ENCODE measurements around the gene RAD54L. TPM values are rescaled to one million over a fixed set of nuclear protein-coding genes. Genes with fewer than 3 reads are reported as not detected.
A peak's percentile ranks its signal among the peaks of the same experiment; 100 is the strongest.

The RAD54L gene
- 1.7 TPM for total RNA-seq
- polyA plus RNA-seq (ENCODE audit: insufficient read depth, low read depth, low replicate concordance): 1.2 TPM
- long read RNA-seq, donor 1, partial matches to known transcripts: 0 of 1 reads
- long read RNA-seq, donor 1, other reads (novel, unspliced or antisense): 0 of 1 reads
- long read RNA-seq, donor 2, partial matches to known transcripts: 58 of 59 reads
- long read RNA-seq, donor 2, other reads (novel, unspliced or antisense): 0 of 59 reads
- long read RNA-seq, donor 3, partial matches to known transcripts: 91 of 91 reads
- long read RNA-seq, donor 3, other reads (novel, unspliced or antisense): 0 of 91 reads
- long read RNA-seq, donor 4, partial matches to known transcripts: 0 of 2 reads
- long read RNA-seq, donor 4, other reads (novel, unspliced or antisense): 0 of 2 reads
- long read RNA-seq, donor 5, partial matches to known transcripts: 0 of 1 reads
- long read RNA-seq, donor 5, other reads (novel, unspliced or antisense): 0 of 1 reads
- long read RNA-seq, donor 6: 0 reads
- long read RNA-seq, donor 7, partial matches to known transcripts: 1 of 2 reads
- long read RNA-seq, donor 7, other reads (novel, unspliced or antisense): 1 of 2 reads
- long read RNA-seq, donor 8, partial matches to known transcripts: 0 of 2 reads
- long read RNA-seq, donor 8, other reads (novel, unspliced or antisense): 0 of 2 reads
- long read RNA-seq, donor 9: 0 reads
- long read RNA-seq, donor 10, partial matches to known transcripts: 66 of 73 reads
- long read RNA-seq, donor 10, other reads (novel, unspliced or antisense): 6 of 73 reads

DNA sequence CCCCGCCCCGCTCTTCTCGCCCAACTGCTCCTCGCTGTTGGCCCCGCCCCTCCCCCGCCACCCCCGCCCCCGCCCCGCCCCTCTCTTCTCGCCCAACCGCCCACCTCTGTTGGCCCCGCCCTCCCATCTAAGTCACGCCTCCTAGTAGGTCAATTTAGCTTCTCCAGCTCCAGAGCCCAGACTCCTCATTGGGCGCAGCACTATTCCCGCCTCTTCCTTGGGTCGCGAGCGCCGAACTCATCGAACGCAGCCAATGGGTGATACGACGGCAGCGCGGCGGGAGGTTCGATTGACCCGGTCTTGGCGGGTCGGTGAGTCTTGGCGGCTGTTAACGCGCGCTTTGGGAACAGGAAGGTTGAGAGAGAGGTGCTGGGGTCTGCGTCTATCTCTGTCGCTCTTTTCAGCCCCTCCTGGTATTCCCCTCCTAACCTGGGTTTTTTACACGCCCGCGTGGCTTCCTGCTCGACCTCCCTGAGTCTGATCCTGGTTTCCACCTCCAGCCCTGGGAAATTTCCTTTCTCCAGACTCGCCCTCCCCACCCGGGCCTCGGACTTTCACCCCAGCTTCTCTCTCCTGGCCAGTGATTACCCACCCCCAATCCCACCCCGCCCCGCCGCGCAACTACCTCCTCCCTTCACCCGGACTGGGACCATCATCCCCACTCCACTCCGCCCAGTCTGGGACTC, at the start of gene RAD54L:
Gene RAD54L, plus strand, starts transcription at position 328 of the 686 bp plus-strand sequence. CDS start 643 bp downstream, outside the sequence.
- no peaks in the 10 kb centered on the region for H3K9me3 ChIP-seq (ENCODE audit: control insufficient read depth in 2 of 3, insufficient read depth in 1 of 3, low read length in 3 of 3)
- H3K36me3 ChIP-seq (ENCODE audit: control insufficient read depth in 2 of 3, insufficient read depth in 3 of 3, low read length in 3 of 3): no peaks in the 10 kb centered on the region
- peak within 1 kb of the TSS; percentile 54 to 88 (median 84) for H3K9ac ChIP-seq (ENCODE audit: low read length in 3 of 3)
- intact Hi-C loops (cut with DNase I): no loop called here
- TF ChIP-seq CTCF (IDR thresholded peaks at IDR 0.05; ENCODE audit: borderline replicate concordance, extremely low read depth, insufficient read depth): no peak
- FAIRE-seq: peak; percentile 50
- peak within 1 kb of the TSS; percentile 87 to 95 (median 95) for H3K4me3 ChIP-seq (ENCODE audit: low read length in 3 of 3)
- peaks cover 0 to 7% (median 0%) of the 10 kb centered on the region in 3 donors for H3K4me1 ChIP-seq (ENCODE audit: control insufficient read depth in 2 of 3, insufficient read depth in 2 of 3, low read depth in 1 of 3, low read length in 3 of 3)
- peak in 4 of 5 donors; percentile 99 for DNase-seq
- no peaks in the 10 kb centered on the region for H3K27me3 ChIP-seq (ENCODE audit: control insufficient read depth, insufficient read depth, low read length)
- H3K27ac ChIP-seq (ENCODE audit: low read depth in 2 of 2, low read length in 2 of 2): peak within 1 kb of the TSS; percentile 57 to 70

- H3K9ac ChIP-seq (ENCODE audit: low read length in 3 of 3): peak within 1 kb of the TSS; percentile 88 to 99 (median 93)
- H3K27me3 ChIP-seq (ENCODE audit: control insufficient read depth, insufficient read depth, low read length): no peaks in the 10 kb centered on the region
- H3K4me1 ChIP-seq (ENCODE audit: control insufficient read depth in 2 of 3, insufficient read depth in 2 of 3, low read depth in 1 of 3, low read length in 3 of 3): peaks cover 0 to 23% (median 10%) of the 10 kb centered on the region in 3 donors
- TF ChIP-seq CTCF (IDR thresholded peaks at IDR 0.05; ENCODE audit: borderline replicate concordance, extremely low read depth, insufficient read depth): peak; percentile 7
- DNase-seq: peak; percentile 71 to 88 (median 81)
- H3K9me3 ChIP-seq (ENCODE audit: control insufficient read depth in 2 of 3, insufficient read depth in 1 of 3, low read length in 3 of 3): no peaks in the 10 kb centered on the region
- peaks cover 0 to 14% (median 7%) of the 10 kb centered on the region in 3 donors for H3K36me3 ChIP-seq (ENCODE audit: control insufficient read depth in 2 of 3, insufficient read depth in 3 of 3, low read length in 3 of 3)
- H3K27ac ChIP-seq (ENCODE audit: low read depth in 2 of 2, low read length in 2 of 2): peak within 1 kb of the TSS; percentile 74 to 83
- intact Hi-C loops (cut with DNase I): no loop called here
- FAIRE-seq: no peak
- H3K4me3 ChIP-seq (ENCODE audit: low read length in 3 of 3): peak within 1 kb of the TSS; percentile 93 to 97 (median 96)
Measured at GRCh38 chr1:46197964-46198811, 49.4 kb upstream of the RAD54L start, which contains the start of gene POMGNT1. TSS of gene POMGNT1 (minus strand) at chr1:46198434. CDS start at chr1:46197821, 613 bp downstream.

DNA sequence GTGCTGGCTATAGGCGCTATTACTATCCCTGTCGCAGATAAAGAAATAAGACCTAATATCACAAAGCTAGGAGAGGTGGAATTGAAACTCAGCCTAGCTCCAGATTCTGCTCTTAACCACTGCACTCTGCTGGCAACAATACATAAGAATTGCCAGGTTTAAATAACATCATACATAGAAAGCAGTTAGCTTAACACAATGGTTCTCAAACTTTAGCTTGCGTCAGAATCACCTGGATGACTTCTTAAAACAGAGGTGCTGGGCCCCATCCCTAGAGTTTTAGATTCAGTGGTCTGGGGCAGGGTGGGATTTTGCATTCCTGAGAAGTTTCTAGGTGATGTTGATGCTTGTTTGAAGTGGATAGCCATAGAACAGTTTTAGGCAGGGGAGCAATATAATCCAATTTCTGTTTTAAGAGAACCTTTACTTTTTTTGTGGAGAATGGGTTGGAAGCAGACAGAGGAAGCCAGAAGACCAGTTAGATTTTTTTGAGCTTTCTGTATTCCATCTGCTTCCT, 48.3 kb upstream of the RAD54L start:
- H3K4me3 ChIP-seq (ENCODE audit: low read length in 3 of 3): peak overlapping the region in 1 of 3 donors; percentile 93
- no peak for FAIRE-seq

More for the DNA sequence above, 48.3 kb upstream of the RAD54L start:
- Histone ChIP-seq H3K4me1 (ENCODE audit: control insufficient read depth in 2 of 3, insufficient read depth in 2 of 3, low read depth in 1 of 3, low read length in 3 of 3) (peaks cover 0 to 23% (median 10%) of the 10 kb centered on the region in 3 donors), H3K36me3 (ENCODE audit: control insufficient read depth in 2 of 3, insufficient read depth in 3 of 3, low read length in 3 of 3) (peaks cover 0 to 6% (median 2%) of the 10 kb centered on the region in 3 donors), H3K9ac (ENCODE audit: low read length in 3 of 3) (no peak overlapping the region), H3K9me3 (ENCODE audit: control insufficient read depth in 2 of 3, insufficient read depth in 1 of 3, low read length in 3 of 3) (no peaks in the 10 kb centered on the region), H3K27ac (ENCODE audit: low read depth in 2 of 2, low read length in 2 of 2) (no peak overlapping the region), H3K27me3 (ENCODE audit: control insufficient read depth, insufficient read depth, low read length) (no peaks in the 10 kb centered on the region)
- TF ChIP-seq CTCF (IDR thresholded peaks at IDR 0.05; ENCODE audit: borderline replicate concordance, extremely low read depth, insufficient read depth): no peak
- intact Hi-C loops (cut with DNase I): no loop called here
- no peak for DNase-seq
